SK-N-MC (cell line): ENCODE measurements around the gene PPME1.
"Not testable (repeated sequence)": the region's sequence is repeated elsewhere in the genome, so short reads cannot be mapped to it uniquely, and the experiment has no call there.

Experiments used
- EZH2 ChIP-seq: fragments of 200-600 bp; sonication (generic); IDR thresholded peaks from one replicate; pipeline ENCODE4 v1.6.1; 2017; ENCODE audit warnings: antibody characterized with exemption
- FOXP2 ChIP-seq: optimal IDR thresholded peaks from 2 replicates; pipeline ENCODE3; 2011; ENCODE audit warnings: mild to moderate bottlenecking, moderate library complexity; ENCODE audit not compliant: insufficient read depth; ENCODE audit errors: extremely low read length, control extremely low read depth
- POLR2AphosphoS5 ChIP-seq: IDR thresholded peaks from 2 replicates; pipeline ENCODE4 v1.6.1; 2012; ENCODE audit warnings: mild to moderate bottlenecking, low read depth, low read length, borderline replicate concordance

DNA sequence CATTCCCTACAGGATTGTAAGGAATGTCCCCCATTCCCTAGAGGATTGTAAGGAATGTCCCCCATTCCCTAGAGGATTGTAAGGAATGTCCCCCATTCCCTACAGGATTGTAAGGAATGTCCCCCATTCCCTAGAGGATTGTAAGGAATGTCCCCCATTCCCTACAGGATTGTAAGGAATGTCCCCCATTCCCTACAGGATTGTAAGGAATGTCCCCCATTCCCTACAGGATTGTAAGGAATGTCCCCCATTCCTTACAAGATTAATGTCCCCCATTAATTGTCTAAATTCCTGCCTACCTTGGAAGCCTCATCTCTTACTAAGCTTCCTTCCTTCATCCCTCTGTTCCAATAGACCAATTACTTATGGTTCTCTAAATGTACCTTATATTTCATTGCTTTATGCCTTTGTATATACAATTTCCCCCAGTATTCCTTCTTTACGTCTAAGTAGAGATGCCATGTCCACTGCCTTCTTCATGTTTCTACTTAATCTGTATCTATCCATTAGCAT lies 31.1 kb upstream of the PPME1 start:
- TF ChIP-seq POLR2AphosphoS5, EZH2, FOXP2: not testable (repeated sequence)
